ENCODE measurements around the gene HEG1. TPM values are rescaled to one million over a fixed set of nuclear protein-coding genes. Genes with fewer than 3 reads are reported as not detected.

The HEG1 gene
- total and polyA plus RNA-seq, 11 donors = 23.7 to 211 (median 111) TPM

GRCh38 chr3:124935794-124936542 lies 119.8 kb downstream of the HEG1 start:
- DNase-seq (no peak), ATAC-seq (no peak)
- 86 to 95% (median 90%) methylated on average over 5 of the region's 5 CpGs for WGBS, 4 donors
- no peak overlapping the region for H3K27ac ChIP-seq
- TF ChIP-seq, protein P1, sequence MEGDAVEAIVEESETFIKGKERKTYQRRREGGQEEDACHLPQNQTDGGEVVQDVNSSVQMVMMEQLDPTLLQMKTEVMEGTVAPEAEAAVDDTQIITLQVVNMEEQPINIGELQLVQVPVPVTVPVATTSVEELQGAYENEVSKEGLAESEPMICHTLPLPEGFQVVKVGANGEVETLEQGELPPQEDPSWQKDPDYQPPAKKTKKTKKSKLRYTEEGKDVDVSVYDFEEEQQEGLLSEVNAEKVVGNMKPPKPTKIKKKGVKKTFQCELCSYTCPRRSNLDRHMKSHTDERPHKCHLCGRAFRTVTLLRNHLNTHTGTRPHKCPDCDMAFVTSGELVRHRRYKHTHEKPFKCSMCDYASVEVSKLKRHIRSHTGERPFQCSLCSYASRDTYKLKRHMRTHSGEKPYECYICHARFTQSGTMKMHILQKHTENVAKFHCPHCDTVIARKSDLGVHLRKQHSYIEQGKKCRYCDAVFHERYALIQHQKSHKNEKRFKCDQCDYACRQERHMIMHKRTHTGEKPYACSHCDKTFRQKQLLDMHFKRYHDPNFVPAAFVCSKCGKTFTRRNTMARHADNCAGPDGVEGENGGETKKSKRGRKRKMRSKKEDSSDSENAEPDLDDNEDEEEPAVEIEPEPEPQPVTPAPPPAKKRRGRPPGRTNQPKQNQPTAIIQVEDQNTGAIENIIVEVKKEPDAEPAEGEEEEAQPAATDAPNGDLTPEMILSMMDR (IDR thresholded peaks at IDR 0.05) = no peak
- TF ChIP-seq POLR2A (IDR thresholded peaks at IDR 0.05) = no peak
- H3K36me3 ChIP-seq = no peaks in the 10 kb centered on the region
- H3K4me1 ChIP-seq = no peaks in the 10 kb centered on the region
- peaks cover 0 to 4% (median 0%) of the 10 kb centered on the region in 12 donors for H3K9me3 ChIP-seq
- intact Hi-C loops (cut with DNase I) = loop anchor here in 1 of 10 donors (10.0 kb wide), 1 partner anchor 649 kb away; no protein-coding TSS in a partner anchor
- H3K27me3 ChIP-seq = peaks cover 0 to 5% (median 0%) of the 10 kb centered on the region in 9 donors
- no peak overlapping the region for H3K4me3 ChIP-seq

- intact Hi-C loops (cut with DNase I) = loop anchor here in 1 of 10 donors (10.0 kb wide), 1 partner anchor 650 kb away; no protein-coding TSS in a partner anchor
- H3K27ac ChIP-seq = no peak overlapping the region
- H3K4me1 ChIP-seq = no peaks in the 10 kb centered on the region
- DNase-seq (no peak), ATAC-seq (no peak)
- H3K27me3 ChIP-seq = peaks cover 0 to 5% (median 0%) of the 10 kb centered on the region in 9 donors
- no peak for TF ChIP-seq POLR2A (IDR thresholded peaks at IDR 0.05)
- TF ChIP-seq, protein P1 (IDR thresholded peaks at IDR 0.05) = no peak
- no peaks in the 10 kb centered on the region for H3K36me3 ChIP-seq
- H3K9me3 ChIP-seq = peaks cover 0 to 4% (median 0%) of the 10 kb centered on the region in 12 donors
- H3K4me3 ChIP-seq = no peak overlapping the region
Observed at GRCh38 chr3:124935264-124935663, 120.5 kb downstream of the HEG1 start.

- DNase-seq (no peak), ATAC-seq (no peak)
- H3K27me3 ChIP-seq = peaks cover 0 to 5% (median 0%) of the 10 kb centered on the region in 9 donors
- no peaks in the 10 kb centered on the region for H3K36me3 ChIP-seq
- H3K4me3 ChIP-seq = no peak within 1 kb of the TSS
- WGBS, 4 donors = 83 to 94% (median 91%) methylated on average over 5 of the region's 5 CpGs
- H3K4me1 ChIP-seq = peaks cover 0 to under 1% (median 0%) of the 10 kb centered on the region in 12 donors
- intact Hi-C loops (cut with DNase I) = loop anchor here in 3 of 10 donors (5.0 to 10.0 kb wide), 3 partner anchors 228 to 650 kb away; no protein-coding TSS in a partner anchor
- TF ChIP-seq, protein P1 (IDR thresholded peaks at IDR 0.05) = no peak
- no peak for TF ChIP-seq POLR2A (IDR thresholded peaks at IDR 0.05)
- peaks cover 0 to 4% (median 0%) of the 10 kb centered on the region in 12 donors for H3K9me3 ChIP-seq
- H3K27ac ChIP-seq = no peak within 1 kb of the TSS
Observed at GRCh38 chr3:124934577-124934976, 121.2 kb downstream of the HEG1 start, which contains the start of gene MUC13. Gene MUC13, minus strand, starts transcription at chr3:124934751. Its CDS starts 39 bp downstream, at chr3:124934712.

Measured in heart left ventricle (tissue), 16 donors.